GM23248 (cell line): ENCODE measurements around the gene CTIF.

Source experiments
- EZH2 ChIP-seq: fragments of 200-600 bp; sonication (generic); IDR thresholded peaks from 2 replicates; pipeline ENCODE4 v1.6.1; 2018; ENCODE audit warnings: antibody characterized with exemption, mild to moderate bottlenecking; ENCODE audit not compliant: insufficient read depth, poor library complexity, severe bottlenecking
- EZH2phosphoT487 ChIP-seq: fragments of 200-600 bp; sonication (generic); IDR thresholded peaks from 2 replicates; pipeline ENCODE4 v1.6.1; 2018; ENCODE audit warnings: antibody characterized with exemption, moderate library complexity, mild to moderate bottlenecking, low read depth; ENCODE audit not compliant: insufficient read depth

DNA sequence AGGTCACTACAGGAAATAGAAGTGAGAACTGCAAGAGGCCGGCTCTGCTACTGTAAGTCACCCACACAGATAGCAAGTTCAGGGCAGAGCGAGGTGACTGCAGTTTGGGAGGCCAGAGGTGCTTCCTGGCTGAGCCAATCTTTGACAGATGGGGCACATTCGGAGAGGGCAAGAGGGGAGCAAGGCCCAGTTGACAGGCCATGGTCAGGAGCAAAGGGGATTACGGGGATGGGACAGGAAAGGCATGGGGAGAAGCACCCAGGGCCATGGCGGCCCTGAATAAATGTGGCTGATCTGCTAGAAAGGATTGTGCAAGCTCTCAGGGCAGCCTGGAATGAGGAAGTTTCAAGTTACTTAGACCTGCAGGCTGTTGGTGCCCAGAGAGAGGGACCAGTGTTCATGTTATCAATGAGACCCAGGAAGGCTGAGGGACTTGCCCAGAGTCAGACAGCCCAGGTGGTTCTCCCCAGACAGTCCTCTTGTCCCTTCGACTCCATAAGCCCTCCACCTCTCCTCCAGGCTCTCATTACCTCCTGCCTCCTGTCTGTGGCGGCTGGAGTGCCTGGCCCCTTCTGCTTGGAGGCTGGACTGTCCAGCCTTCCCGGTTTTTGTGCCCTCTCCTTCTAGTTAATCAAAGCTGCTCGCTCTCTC is 123.3 kb downstream of the CTIF start:
- TF ChIP-seq EZH2phosphoT487, result no peak
- TF ChIP-seq EZH2, result no peak
